ENCODE measurements around the gene TACC2.
"Not testable (repeated sequence)": the region's sequence is repeated elsewhere in the genome, so short reads cannot be mapped to it uniquely, and the experiment has no call there.

TACC2 gene, protein sequence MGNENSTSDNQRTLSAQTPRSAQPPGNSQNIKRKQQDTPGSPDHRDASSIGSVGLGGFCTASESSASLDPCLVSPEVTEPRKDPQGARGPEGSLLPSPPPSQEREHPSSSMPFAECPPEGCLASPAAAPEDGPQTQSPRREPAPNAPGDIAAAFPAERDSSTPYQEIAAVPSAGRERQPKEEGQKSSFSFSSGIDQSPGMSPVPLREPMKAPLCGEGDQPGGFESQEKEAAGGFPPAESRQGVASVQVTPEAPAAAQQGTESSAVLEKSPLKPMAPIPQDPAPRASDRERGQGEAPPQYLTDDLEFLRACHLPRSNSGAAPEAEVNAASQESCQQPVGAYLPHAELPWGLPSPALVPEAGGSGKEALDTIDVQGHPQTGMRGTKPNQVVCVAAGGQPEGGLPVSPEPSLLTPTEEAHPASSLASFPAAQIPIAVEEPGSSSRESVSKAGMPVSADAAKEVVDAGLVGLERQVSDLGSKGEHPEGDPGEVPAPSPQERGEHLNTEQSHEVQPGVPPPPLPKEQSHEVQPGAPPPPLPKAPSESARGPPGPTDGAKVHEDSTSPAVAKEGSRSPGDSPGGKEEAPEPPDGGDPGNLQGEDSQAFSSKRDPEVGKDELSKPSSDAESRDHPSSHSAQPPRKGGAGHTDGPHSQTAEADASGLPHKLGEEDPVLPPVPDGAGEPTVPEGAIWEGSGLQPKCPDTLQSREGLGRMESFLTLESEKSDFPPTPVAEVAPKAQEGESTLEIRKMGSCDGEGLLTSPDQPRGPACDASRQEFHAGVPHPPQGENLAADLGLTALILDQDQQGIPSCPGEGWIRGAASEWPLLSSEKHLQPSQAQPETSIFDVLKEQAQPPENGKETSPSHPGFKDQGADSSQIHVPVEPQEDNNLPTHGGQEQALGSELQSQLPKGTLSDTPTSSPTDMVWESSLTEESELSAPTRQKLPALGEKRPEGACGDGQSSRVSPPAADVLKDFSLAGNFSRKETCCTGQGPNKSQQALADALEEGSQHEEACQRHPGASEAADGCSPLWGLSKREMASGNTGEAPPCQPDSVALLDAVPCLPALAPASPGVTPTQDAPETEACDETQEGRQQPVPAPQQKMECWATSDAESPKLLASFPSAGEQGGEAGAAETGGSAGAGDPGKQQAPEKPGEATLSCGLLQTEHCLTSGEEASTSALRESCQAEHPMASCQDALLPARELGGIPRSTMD (N-terminal part only)

DNA sequence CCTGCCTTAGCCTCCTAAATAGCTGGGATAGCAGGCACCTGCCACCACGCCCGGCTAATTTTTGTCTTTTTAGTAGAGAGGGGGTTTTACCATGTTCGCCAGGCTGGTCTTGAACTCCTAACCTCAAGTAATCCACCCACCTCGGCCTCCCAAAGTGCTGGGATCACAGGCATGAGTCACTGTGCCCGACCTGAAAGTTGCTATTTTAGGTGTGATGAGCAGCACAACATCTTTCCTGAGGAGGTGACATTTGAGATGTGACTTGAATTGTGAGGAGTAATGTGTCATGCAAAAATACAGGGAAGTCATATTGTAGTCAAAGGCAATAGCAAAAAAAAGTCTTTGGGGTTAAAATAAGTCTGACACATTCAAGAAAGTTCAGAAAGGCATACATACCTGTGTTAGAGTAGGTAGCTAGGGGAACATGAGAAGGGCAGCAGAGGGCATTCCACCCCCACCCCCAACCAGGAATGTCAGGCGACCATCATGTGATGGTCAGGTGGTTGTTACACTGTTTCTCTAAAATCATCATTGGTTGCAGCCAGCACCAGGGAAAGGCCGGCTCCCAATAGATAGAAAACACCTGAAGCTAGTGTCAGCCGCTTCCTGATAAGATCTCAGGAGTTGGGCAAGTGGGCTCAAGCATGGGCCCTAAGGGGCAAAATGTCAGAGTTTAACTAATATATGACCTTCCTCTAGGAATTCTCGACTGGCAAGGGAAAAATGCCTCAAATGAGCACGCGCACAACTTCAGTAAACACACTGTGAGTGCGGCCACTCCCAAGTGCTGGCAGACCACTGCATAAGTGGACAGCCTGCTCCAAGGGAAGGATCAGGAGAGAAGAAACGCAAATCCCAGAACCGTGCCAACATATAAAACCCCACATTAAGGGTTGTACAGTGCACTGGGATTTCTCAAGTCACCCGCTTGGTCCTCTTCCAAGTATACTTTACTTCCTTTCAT, at the start of gene TACC2:
Gene TACC2 (plus strand): TSS at position 803 of the 964 bp plus-strand sequence. CDS start 32,819 bp downstream, outside the sequence.
- no peak for DNase-seq (ENCODE audit: low read depth)

DNA sequence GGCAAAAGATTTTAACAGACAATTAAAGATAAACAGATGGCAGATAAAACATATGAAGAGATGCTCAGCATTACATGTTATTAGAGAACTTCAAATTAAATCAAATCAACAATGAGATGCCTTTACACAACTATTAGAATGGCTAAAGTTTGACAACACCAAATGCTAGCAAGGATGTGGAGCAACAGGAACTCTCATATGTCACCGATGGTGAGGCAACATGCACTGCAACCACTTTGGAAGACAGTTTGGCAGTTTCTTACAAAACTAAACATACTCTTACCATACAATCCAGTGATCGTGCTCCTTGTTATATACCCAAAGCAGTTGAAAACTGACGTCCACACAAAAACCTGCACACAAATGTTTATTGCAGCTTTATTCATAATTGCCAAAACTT, 47.4 kb upstream of the TACC2 start:
- DNase-seq (ENCODE audit: low read depth) = no peak

DNA sequence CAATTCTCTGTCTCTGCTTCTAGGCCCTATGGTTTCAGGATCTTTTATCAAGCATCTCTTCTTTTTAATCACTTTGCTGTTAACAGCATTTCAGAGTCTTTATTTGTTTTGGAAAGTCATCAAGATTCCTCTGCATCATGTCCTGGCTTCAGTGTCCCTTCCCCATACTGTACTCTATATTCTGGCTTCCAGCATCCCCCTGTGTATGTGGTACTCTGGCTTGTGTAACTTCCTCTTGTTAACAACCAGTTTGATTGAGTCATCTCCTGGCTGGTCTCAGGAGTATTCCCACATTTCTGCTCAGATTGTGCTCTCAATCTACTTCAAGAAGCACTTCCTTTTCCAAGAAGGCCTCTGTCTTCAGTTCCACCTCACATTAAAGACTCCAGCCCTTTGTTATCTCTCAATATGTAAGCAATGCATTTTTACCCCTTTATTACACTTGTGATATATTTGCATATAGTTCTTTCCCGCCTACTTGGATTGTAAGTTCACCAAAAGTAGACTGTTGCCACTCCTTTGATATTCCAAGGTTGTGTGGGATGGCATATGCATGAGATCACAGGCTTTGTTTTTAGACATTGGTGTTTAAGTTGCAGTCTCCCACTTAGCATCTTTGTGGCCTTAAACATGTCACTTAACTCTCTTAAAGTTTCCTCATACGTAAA, 46.1 kb upstream of the TACC2 start:
- peak; percentile 76 for DNase-seq (ENCODE audit: low read depth)

DNA sequence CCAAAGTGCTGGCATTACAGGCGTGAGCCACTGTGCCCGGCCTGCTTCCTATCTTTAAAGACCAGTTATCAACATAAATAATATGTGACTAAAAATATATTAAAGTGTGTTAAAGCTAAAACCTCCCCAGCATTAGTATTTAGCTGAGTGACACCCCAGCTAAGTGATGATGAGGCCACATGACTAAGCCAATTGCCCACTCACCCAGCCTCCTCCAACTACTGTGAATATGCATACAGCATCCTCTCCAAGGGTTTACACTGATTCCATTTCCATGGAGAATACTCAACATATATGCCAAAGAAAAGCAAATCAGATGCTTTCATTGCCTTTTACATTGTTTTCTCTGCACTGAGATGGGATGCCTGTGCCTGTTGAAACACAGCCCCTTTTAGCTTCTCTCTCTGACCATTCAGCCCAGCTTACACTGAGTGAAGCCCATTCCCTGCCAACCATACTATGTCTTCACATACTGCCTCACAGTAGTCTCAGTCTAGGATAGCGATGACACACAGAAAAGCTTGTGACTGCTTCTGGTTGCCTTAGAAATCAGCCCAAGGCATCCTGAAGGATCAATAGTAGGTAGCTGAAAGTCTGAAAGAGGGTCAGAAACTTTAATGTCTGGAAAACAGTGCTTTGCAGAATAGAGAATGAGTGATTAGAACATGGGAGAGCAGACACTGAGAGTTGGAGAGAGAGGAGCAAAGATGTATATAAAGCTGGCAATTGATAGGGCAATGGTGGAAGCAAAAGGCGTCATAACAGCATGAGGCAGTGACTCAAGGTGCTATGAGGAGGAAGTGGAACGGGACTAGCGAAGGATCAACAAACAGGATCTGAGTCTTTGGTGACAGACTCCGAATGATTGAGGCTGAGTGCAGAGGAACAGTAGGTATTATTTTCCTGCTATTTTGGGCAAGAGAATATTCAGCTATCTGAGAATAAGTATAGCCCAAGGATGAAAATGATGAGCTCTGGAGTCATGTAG, 41.3 kb upstream of the TACC2 start:
- no peak for DNase-seq (ENCODE audit: low read depth)

DNA sequence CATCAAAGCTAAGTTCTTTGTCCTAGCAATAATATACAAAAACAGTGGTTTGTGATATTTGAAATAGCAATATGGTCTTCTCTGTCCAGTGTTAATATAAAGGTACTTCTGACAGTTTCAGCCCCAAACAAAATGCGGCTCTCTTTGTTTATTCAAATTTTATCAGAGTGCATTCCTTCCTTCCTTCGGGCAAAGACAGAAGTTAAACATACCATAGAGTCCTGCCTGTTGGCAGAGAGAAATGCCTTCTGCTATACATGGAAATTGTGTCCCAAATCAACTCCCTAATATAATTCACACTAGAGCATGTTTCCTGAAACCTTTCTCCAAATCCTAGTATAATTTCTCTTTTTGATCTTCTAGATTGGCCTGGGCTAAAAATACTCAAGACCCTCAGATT, 39.9 kb upstream of the TACC2 start:
- DNase-seq (ENCODE audit: low read depth) = no peak

DNA sequence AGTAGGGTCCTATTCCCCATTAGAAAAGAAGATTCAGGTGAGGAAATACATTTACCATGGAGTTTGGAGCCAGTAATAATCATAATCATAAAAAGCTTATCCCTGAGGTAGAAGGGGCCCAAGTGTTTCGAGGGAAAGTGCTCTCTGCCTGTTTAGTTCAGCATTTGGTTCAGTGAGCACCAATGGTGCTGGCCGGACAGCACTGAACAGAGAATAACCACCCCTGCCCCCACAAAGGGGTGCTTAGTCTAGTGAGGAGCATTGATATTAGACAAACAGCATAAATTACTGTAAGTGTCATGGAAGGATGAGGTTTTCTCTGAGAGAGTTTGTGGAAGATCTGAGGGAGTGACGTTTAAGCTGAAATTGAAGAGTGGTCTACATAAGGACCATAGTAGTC, 39.5 kb upstream of the TACC2 start:
- no peak for DNase-seq (ENCODE audit: low read depth)

DNA sequence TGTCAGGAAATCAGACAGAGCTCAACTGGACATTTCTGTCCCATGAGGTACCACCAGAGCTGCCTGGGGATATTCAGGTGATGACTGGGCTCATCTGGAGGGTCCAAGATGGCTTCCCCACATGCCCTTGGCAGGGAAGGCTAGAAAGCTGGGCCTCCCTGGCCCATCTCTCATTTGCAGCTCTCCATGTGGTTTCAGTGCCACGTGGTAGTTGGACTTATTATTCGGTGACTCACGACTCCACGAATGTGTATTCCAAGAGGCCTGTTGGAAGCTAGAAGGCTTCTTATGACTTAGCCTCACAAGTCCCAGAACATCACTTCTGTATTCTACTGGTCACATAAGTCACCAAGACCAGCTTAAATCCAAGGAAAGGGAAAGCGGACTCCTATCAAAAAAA, 36.7 kb upstream of the TACC2 start:
- peak; percentile 9 for DNase-seq (ENCODE audit: low read depth)

DNA sequence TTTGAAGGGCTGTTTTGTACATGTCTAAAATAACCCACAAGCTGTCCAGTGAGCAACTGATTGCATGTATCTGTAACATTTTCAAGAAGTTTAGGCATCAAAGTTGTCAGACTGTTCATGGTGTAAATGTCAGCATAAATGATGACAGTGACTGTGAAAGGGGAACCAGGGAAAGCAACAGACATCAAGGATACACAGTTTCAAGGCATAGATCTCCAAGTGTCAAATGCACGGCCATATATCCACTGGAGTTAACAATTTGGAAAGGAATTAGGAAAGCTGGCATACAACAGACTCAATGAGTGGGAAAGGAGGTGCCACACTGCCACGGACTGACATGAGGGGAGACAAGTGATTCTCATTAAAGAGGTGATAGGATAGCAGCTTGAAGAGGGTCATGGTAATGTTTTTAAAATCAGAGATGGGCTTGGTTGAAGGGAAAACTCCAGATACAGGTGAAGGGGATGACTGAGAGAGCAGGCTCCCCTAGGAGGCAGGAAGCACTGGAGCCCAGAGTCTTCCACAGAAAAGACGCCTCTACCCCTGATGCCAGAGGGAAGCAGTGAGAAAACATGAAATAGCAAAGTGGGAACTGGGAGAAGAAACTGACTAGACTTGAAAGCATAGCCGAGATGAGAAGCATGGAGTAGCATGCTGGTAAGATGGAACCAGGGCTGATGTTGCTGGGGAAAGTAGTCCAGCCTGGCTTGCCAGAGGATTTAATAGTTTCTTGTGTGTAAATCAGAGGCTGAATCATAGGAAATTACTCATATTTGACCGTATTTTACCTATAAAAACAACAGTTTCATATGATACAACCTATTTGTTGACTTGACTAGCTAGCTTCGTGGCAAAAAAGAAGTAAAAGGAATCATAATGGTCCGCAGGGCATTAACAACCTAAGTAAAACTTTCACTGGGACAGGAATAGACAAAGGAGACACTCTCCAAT, 32.6 kb upstream of the TACC2 start:
- DNase-seq (ENCODE audit: low read depth) = peak; percentile 33

DNA sequence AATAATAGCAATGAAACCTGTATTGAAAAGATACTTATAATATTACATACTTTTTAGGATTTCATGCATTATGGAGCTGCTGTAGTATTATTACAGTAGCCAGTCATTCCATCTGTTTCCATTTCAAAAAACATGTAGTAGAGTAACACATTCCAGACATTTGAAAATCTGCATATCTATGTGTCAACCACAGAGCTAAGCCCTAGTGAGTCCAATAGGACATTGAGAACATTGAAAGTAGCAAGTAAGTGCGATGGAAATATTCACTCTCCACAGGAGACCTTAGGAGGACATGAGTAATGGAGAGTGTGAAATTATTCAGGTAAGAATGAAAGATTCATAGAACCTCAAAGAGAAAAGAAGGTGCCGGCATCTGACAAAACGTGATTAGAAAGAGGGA, 29.3 kb upstream of the TACC2 start:
- no peak for DNase-seq (ENCODE audit: low read depth)

DNA sequence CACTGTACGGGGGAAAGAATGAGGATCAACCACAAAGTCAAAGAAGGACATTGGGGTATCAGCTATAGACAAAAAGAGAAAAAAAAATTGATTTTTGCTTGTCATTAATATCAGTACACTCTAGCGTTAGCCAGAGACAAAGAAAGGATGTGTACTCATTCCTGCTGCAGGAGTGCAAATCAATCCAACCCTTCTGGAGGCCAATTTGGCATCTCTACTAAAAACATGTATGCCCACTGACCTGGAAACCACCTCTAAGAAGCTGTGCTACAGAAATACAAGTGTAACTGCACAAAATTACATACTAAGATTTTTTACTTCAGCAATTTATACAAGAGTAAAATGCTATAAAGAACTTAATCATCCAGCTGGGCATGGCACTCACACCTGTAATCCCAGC, 27.5 kb upstream of the TACC2 start:
- DNase-seq (ENCODE audit: low read depth) = no peak

DNA sequence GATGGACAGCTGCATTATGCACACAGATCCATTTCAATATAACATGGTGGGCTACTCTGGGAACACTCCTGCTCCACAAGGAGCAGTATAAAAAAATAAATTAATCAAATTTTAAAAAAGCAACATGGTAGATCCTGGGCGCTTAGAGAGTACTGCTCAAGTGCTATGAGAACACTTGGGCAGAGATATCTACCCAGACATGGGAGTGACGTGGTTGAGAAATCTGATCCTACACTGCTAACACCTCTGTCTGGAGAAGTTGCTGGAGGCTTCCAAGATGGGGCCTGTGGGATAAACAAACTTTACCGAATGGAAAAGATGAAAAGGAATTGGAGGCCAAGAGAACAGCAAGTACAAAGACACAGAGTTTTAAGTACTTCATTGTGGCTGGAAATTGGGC, 23.0 kb upstream of the TACC2 start:
- no peak for DNase-seq (ENCODE audit: low read depth)

DNA sequence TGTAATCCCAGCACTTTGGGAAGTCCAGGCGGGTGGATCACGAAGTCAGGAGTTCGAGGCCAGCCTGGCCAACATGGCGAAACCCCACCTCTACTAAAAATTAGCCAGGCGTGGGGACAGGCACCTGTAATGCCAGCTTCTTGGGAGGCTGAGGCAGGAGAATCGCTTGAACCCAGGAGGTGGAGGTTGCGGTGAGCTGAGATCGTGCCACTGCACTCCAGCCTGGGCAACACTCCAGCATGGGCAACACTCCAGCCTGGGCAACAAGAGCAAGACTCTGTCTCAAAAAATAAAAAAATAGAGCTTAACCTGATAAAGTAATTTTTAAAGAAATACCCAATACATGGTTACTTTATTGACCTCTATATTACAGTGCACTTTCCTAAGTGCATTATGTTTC, 19.9 kb upstream of the TACC2 start:
- not testable (repeated sequence) for DNase-seq (ENCODE audit: low read depth)

DNA sequence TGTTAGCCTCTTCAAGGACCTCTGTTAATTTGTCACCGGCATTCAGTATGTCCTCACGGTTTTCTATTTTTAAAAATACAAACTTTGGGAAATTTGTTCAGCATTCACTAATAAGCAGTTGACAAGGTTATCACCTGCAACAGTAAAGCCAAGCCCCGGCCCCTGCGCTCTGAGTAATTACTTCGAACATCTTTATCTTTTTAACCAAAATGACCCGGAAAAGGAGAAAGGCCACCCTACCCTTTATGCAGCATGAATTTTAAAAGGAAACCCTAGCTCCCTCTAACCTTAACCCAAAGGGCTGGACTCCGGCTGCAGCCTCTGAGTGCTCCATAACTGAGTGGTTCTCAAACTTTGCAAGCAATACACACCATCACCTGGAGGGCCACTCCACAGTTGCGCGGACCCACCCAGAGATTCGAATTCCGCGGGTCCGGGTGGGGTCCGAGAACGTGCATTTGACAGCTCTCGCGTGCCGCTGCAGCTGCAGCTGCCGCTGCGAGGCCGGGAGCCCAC, 14.9 kb upstream of the TACC2 start:
- no peak for DNase-seq (ENCODE audit: low read depth)

DNA sequence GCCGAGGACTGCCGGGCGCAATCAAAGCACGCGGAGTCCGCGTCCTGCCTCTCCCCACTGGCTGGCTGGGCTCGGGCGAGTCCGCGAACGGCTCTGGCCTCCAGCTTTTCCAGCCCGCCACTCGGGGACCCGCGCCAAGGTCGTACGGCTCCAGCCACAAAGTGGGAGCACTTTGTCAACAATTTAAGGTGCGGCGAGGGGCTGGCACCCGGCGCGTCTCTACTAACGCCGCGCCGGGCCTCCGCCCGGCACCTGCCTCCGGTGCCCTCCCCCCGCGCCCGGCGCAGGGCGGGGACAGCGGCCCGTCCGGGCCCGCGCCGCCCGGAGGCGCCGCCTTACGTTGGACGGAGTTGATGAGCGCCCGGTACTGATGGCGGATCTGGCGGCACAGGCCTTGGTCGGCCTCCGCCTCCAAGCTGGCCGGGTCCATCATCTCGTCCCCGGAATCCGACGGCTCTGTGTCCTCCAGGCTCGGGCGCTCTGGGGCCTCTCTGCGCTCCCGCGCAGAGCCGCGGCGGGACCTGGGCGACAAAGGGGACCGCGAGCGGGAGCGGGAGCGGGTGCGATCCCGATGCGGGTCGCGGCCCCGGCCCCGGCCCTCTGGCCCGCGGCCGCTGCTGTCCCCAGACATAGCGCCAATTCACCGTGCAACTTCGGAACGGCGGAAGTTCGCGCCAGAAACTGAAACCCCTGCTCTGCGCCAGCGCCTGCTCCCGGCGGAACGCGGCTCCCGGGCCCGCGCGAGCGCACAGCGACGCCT, 14.2 kb upstream of the TACC2 start, which contains the start of gene NSMCE4A:
Gene NSMCE4A (minus strand): TSS at position 683 of the 760 bp plus-strand sequence. CDS start 52 bp downstream, at position 631.
- DNase-seq (ENCODE audit: low read depth) = peak; percentile 59

DNA sequence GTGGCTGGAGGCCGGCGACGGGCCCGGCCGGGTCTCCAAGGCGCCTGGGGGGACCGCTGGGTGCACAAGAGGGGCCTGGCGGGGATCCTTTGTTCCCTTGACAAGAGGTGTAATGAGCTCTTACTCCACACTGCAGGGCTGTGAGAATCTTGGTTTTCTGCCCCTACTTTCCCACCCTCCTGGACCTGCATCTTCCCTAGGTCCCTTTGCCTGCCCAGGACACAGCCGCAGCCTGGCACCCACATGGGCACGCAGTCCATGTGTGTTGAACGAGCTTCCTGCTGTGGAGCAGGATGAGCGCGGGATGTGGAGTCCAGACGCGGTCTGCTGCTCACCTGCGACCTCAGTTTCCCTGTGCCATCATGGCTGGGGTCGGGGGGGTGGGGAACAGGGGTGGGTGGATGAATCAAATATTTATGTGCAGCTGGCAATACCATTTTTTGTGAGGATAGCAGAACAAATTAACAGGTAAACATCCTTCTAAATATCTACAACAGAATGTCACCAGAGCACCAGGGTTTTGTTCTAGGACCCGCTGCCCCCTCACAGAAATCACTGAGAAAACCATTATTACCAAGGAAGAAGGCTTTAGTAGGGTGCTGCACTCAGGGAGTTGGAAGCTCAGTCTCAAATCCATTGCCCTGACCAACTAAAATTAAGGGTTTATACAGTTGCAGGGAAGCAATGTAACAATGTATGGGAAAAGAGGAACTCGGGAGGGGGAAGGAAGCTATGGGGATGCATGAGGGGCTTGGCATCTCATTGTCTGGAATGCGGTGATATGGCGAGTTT, 13.5 kb upstream of the TACC2 start:
- DNase-seq (ENCODE audit: low read depth) = no peak

DNA sequence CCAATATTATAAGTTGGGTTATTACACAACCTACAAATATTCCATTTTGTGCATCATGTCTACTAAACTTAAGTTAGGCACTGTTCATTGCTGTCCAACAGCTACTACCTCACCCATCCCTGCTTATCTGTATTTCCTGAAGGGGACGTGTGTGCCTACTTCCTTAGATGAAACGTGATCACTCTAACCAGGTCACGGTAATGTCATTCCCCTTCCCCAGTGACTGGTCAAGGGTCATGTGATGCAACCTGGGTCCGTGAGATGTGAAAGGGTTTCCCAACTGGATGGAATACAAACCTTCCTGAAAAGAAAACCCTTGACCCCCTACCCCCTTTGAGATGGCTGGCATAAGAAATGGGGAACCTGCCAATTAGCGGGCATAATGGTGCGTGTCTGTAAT, 12.4 kb upstream of the TACC2 start:
- DNase-seq (ENCODE audit: low read depth) = no peak

Data from amniotic epithelial cell (primary cell).